Fibroblast of the conjunctiva (primary cell): Measurements from ENCODE around the gene IPO11.
"Not testable (repeated sequence)": the region's sequence is repeated elsewhere in the genome, so short reads cannot be mapped to it uniquely, and the experiment has no call there.

Experiments used
- DNase-seq: peaks from one replicate; pipeline ENCODE4 v3.0.0-alpha.2; 2010; ENCODE audit warnings: low read depth

IPO11 gene

GRCh38 chr5:62649025-62649424 is 236.5 kb downstream of the IPO11 start:
- no peak for DNase-seq

GRCh38 chr5:62649476-62650113 is 237.0 kb downstream of the IPO11 start:
- DNase-seq = no peak

- no peak for DNase-seq
Measured at GRCh38 chr5:62650197-62650596, 237.6 kb downstream of the IPO11 start.

GRCh38 chr5:62652225-62652624 is 239.7 kb downstream of the IPO11 start:
- DNase-seq = no peak

- no peak for DNase-seq
Measured at GRCh38 chr5:62653001-62653863, 240.7 kb downstream of the IPO11 start.

- no peak for DNase-seq
Measured at GRCh38 chr5:62653864-62654575, 241.5 kb downstream of the IPO11 start.

- not testable (repeated sequence) for DNase-seq
Measured at GRCh38 chr5:62657772-62658171, 245.2 kb downstream of the IPO11 start.

- no peak for DNase-seq
Measured at GRCh38 chr5:62661126-62661525, 248.6 kb downstream of the IPO11 start.

GRCh38 chr5:62662521-62662920 is 250.0 kb downstream of the IPO11 start:
- no peak for DNase-seq

GRCh38 chr5:62671479-62671878 is 258.9 kb downstream of the IPO11 start:
- no peak for DNase-seq

GRCh38 chr5:62676596-62676995 is 264.0 kb downstream of the IPO11 start:
- DNase-seq = not testable (repeated sequence)
